ENCODE measurements around the gene UTS2R.
A peak's percentile ranks its signal among the peaks of the same experiment; 100 is the strongest.

The UTS2R gene

GRCh38 chr17:82367724-82368524, 3.6 kb upstream of the UTS2R start (continued):
- TF ChIP-seq ZNF658 (tag by site-specific recombination; IDR thresholded peaks at IDR 0.05) (no peak), ZNF660 (tag by site-specific recombination; IDR thresholded peaks at IDR 0.05) (no peak), ZBTB49 (tag by site-specific recombination; IDR thresholded peaks at IDR 0.05; ENCODE audit: low read depth) (no peak), ZNF514 (tag by site-specific recombination; IDR thresholded peaks at IDR 0.05) (no peak), ZNF146 (tag by site-specific recombination; IDR thresholded peaks at IDR 0.05) (no peak), FEZF1 (tag by site-specific recombination; IDR thresholded peaks at IDR 0.05) (no peak), ZNF843 (tag by site-specific recombination; IDR thresholded peaks at IDR 0.05) (no peak), PRDM4 (tag by site-specific recombination; IDR thresholded peaks at IDR 0.05) (peak; percentile 94), ZNF521 (tag by site-specific recombination; IDR thresholded peaks at IDR 0.05) (no peak), MYNN (tag by site-specific recombination; IDR thresholded peaks at IDR 0.05; ENCODE audit: borderline replicate concordance) (no peak), AEBP2 (tag by site-specific recombination; IDR thresholded peaks at IDR 0.05; ENCODE audit: borderline replicate concordance) (no peak), ZNF626 (tag by site-specific recombination; IDR thresholded peaks at IDR 0.05) (no peak), HIC1 (tag by site-specific recombination; IDR thresholded peaks at IDR 0.05) (no peak), PRDM6 (tag by site-specific recombination; IDR thresholded peaks at IDR 0.05) (no peak), ZNF155 (tag by site-specific recombination; IDR thresholded peaks at IDR 0.05) (no peak), SP2 (tag by site-specific recombination; IDR thresholded peaks at IDR 0.05) (peak; percentile 97), ZXDB (tag by site-specific recombination; IDR thresholded peaks at IDR 0.05) (no peak), SALL2 (tag by site-specific recombination; IDR thresholded peaks at IDR 0.05; ENCODE audit: borderline replicate concordance) (no peak), ZNF394 (tag by site-specific recombination; IDR thresholded peaks at IDR 0.05; ENCODE audit: borderline replicate concordance) (peak; percentile 24; the same call in 1 of the 2 replicates), ZNF341 (tag by site-specific recombination; IDR thresholded peaks at IDR 0.05; ENCODE audit: low read depth) (0 out of 2 replicates have a peak, but pooled peaks have one; percentile 50), INSM2 (tag by site-specific recombination; IDR thresholded peaks at IDR 0.05) (no peak), KLF17 (tag by site-specific recombination; IDR thresholded peaks at IDR 0.05) (no peak), ZFP69B (tag by site-specific recombination; IDR thresholded peaks at IDR 0.05) (no peak), SP3 (tag by site-specific recombination; IDR thresholded peaks at IDR 0.05) (peak; percentile 78), ZNF571 (tag by site-specific recombination; IDR thresholded peaks at IDR 0.05) (no peak), ZSCAN30 (tag by site-specific recombination; IDR thresholded peaks at IDR 0.05) (0 out of 2 replicates have a peak, but pooled peaks have one; percentile 22)
